Measurements from ENCODE around the gene ZIC1. TPM values are rescaled to one million over a fixed set of nuclear protein-coding genes. Genes with fewer than 3 reads are reported as not detected.

ZIC1 gene
- total RNA-seq, 2 experiments from 2014 or later = not detected

DNA sequence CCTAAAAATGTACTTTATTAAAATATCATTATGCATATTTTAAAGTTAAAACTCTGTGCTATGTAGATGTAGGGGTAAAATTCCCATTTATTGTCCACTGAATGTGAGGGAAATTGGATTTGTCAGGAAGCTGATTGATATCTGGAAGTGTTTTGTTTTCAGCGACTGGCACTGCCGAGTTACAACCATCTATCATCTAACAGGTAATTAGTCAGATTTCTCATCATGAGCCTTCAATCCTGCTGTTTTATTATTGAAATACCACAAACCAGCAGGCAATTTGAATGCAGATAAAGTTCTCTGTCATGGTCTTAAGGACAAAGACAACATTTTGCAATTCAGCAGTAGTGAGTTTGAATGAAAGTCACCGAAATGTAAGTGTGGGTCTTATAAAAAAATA is 40.5 kb downstream of the ZIC1 start:
- H3K27me3 Mint-ChIP-seq = no peaks in the 10 kb centered on the region
- H3K4me3 Mint-ChIP-seq = no peak overlapping the region
- ChIA-PET POLR2A (no interaction called here), CTCF (no interaction called here)
- no peak for DNase-seq
- H3K9me3 Mint-ChIP-seq = no peaks in the 10 kb centered on the region
- no peaks in the 10 kb centered on the region for H3K36me3 Mint-ChIP-seq (ENCODE audit: low read depth)
- no peak overlapping the region for H3K27ac Mint-ChIP-seq
- no peaks in the 10 kb centered on the region for H3K4me1 Mint-ChIP-seq

DNA sequence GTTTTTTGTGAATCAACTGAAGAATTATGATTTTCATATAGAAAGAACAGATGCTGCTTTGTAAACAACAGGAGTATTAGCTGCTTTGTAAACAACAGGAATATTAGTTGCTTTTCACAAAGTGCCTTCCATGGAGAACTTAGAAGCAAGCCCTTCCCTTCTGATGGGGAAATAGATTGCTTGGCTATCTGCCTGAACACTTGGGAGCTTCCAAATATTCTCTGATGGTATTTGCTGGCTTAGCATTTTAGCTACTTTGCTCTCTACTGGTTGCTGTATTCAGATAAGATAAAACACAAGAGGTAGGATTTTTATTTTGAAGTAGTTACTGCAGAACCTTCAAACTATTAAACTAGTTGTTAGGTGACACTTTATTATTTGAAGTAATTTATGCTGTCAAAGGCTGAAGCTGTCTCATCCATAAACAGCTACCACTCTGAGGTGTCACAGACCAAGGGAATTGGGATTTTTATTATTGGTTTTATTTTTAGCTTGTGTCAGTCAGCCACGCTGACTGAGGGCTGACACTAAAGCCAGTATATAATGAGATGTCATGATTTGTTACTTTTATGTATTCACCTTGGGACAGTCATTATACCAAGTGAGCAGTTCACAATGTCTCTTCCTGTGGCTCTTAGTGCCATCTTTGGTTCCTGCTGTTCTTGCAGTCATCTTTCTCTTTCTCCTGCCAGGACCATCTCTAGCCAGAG is 50.0 kb downstream of the ZIC1 start:
- CTCF ChIA-PET = no interaction called here
- POLR2A ChIA-PET = no interaction called here
- no peak overlapping the region for H3K4me3 Mint-ChIP-seq
- H3K9me3 Mint-ChIP-seq = no peaks in the 10 kb centered on the region
- no peaks in the 10 kb centered on the region for H3K4me1 Mint-ChIP-seq
- H3K27me3 Mint-ChIP-seq = no peaks in the 10 kb centered on the region
- no peak overlapping the region for H3K27ac Mint-ChIP-seq
- no peaks in the 10 kb centered on the region for H3K36me3 Mint-ChIP-seq (ENCODE audit: low read depth)
- no peak for DNase-seq

DNA sequence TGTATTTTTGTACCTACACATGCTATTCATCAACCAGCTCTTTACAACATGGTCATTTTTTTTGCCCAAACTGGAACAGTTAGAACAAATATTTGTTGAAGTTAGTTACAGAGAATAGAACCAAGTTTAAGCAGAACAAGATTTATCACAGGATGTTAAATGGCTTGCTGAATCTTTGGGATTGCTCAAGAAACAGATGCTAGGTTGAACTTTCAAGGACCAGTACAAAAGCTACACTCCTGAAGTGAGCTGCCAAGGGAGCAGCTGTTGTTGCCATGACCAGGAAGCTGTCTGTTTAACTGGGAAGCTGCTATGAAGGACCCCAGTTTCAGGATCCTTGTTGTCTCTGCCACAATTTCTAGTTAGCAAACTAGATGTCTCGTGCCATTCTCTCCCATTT is 53.7 kb downstream of the ZIC1 start:
- Mint-ChIP-seq H3K4me3 (no peak overlapping the region), H3K9me3 (peaks cover 4% of the 10 kb centered on the region), H3K27me3 (no peaks in the 10 kb centered on the region), H3K36me3 (ENCODE audit: low read depth) (no peaks in the 10 kb centered on the region), H3K27ac (no peak overlapping the region), H3K4me1 (no peaks in the 10 kb centered on the region)
- ChIA-PET POLR2A (no interaction called here), CTCF (no interaction called here)
- no peak for DNase-seq

Other genes starting within 250 kb of the ZIC1 start
- gene ZIC4, start 2.8 kb upstream of the ZIC1 start, total RNA-seq = not detected